Progenitor cell of endocrine pancreas (in vitro differentiated cells): Measurements from ENCODE around the gene LSAMP. TPM values are rescaled to one million over a fixed set of nuclear protein-coding genes. Genes with fewer than 3 reads are reported as not detected.

Experiments used
- DNase-seq: peaks from one replicate; pipeline ENCODE4 v3.0.0; 2021; ENCODE audit warnings: low spot score; ENCODE audit not compliant: unreplicated experiment
- H3K27ac Mint-ChIP-seq: 2 replicates; pipeline ENCODE4 v1.8.0; 2021; ENCODE audit warnings: mild to moderate bottlenecking, moderate library complexity, mixed read lengths
- H3K27me3 Mint-ChIP-seq: 2 replicates; pipeline ENCODE4 v1.8.0; 2021; ENCODE audit warnings: mixed read lengths
- H3K36me3 Mint-ChIP-seq: 2 replicates; pipeline ENCODE4 v1.8.0; 2022; ENCODE audit warnings: mixed read lengths; ENCODE audit not compliant: insufficient read depth
- H3K4me1 Mint-ChIP-seq: 2 replicates; pipeline ENCODE4 v1.8.0; 2021; ENCODE audit warnings: low read depth, mixed read lengths
- H3K4me3 Mint-ChIP-seq: 2 replicates; pipeline ENCODE4 v1.8.0; 2021; ENCODE audit warnings: low read depth, mild to moderate bottlenecking, moderate library complexity, mixed read lengths
- H3K9me3 Mint-ChIP-seq: 2 replicates; pipeline ENCODE4 v1.8.0; 2021; ENCODE audit warnings: low read depth, mixed read lengths
- CTCF ChIP-seq: fragments of 200-600 bp; sonication (generic); IDR thresholded peaks from one replicate; pipeline ENCODE4 v1.5.0; 2021; ENCODE audit warnings: antibody characterized with exemption, mild to moderate bottlenecking; ENCODE audit not compliant: unreplicated experiment
- total RNA-seq: library from RNA; stranded (reverse); gene quantifications from 2 replicates; pipeline ENCODE4 v1.2.1, GENCODE V29; 2021

Gene LSAMP
- total RNA-seq, 1 donor from 2014 or later = 20.7 TPM

GRCh38 chr3:115947325-115947724, 498.0 kb downstream of the LSAMP start:
- Mint-ChIP-seq H3K4me1 (no peaks in the 10 kb centered on the region), H3K4me3 (no peak overlapping the region), H3K27me3 (no peaks in the 10 kb centered on the region), H3K36me3 (no peaks in the 10 kb centered on the region), H3K9me3 (peaks cover 13% of the 10 kb centered on the region), H3K27ac (no peak overlapping the region)
- no peak for DNase-seq
- no peak for TF ChIP-seq CTCF

GRCh38 chr3:115943579-115943978, 501.7 kb downstream of the LSAMP start:
- Mint-ChIP-seq H3K4me1 (no peaks in the 10 kb centered on the region), H3K27ac (no peak overlapping the region), H3K27me3 (no peaks in the 10 kb centered on the region), H3K36me3 (no peaks in the 10 kb centered on the region), H3K9me3 (no peaks in the 10 kb centered on the region), H3K4me3 (no peak overlapping the region)
- DNase-seq = no peak
- TF ChIP-seq CTCF = no peak

- no peaks in the 10 kb centered on the region for H3K27me3 Mint-ChIP-seq
- H3K27ac Mint-ChIP-seq = no peak overlapping the region
- H3K36me3 Mint-ChIP-seq = no peaks in the 10 kb centered on the region
- no peaks in the 10 kb centered on the region for H3K4me1 Mint-ChIP-seq
- peak; percentile 50 for TF ChIP-seq CTCF
- DNase-seq = no peak
- H3K4me3 Mint-ChIP-seq = no peak overlapping the region
- H3K9me3 Mint-ChIP-seq = no peaks in the 10 kb centered on the region
Measured at GRCh38 chr3:115937054-115937453, 508.2 kb downstream of the LSAMP start.

- H3K27ac Mint-ChIP-seq = no peak overlapping the region
- H3K27me3 Mint-ChIP-seq = no peaks in the 10 kb centered on the region
- TF ChIP-seq CTCF = no peak
- H3K9me3 Mint-ChIP-seq = no peaks in the 10 kb centered on the region
- H3K36me3 Mint-ChIP-seq = no peaks in the 10 kb centered on the region
- H3K4me3 Mint-ChIP-seq = no peak overlapping the region
- no peaks in the 10 kb centered on the region for H3K4me1 Mint-ChIP-seq
- no peak for DNase-seq
Measured at GRCh38 chr3:115932807-115933206, 512.5 kb downstream of the LSAMP start.

- no peak for TF ChIP-seq CTCF
- Mint-ChIP-seq H3K4me1 (no peaks in the 10 kb centered on the region), H3K36me3 (no peaks in the 10 kb centered on the region), H3K9me3 (no peaks in the 10 kb centered on the region), H3K4me3 (no peak overlapping the region), H3K27ac (no peak overlapping the region), H3K27me3 (no peaks in the 10 kb centered on the region)
- DNase-seq = no peak
Measured at GRCh38 chr3:115931581-115931980, 513.7 kb downstream of the LSAMP start.
